Activated T-cell treated with anti-CD3 and anti-CD28 coated beads for 24 hours (primary cell): ENCODE measurements around the gene TCEA2.
A peak's percentile ranks its signal among the peaks of the same experiment; 100 is the strongest.

Source experiments
- DNase-seq: peaks from one replicate; pipeline ENCODE4 v3.0.0-alpha.2; 2020; ENCODE audit warnings: low read depth

Gene TCEA2

DNA sequence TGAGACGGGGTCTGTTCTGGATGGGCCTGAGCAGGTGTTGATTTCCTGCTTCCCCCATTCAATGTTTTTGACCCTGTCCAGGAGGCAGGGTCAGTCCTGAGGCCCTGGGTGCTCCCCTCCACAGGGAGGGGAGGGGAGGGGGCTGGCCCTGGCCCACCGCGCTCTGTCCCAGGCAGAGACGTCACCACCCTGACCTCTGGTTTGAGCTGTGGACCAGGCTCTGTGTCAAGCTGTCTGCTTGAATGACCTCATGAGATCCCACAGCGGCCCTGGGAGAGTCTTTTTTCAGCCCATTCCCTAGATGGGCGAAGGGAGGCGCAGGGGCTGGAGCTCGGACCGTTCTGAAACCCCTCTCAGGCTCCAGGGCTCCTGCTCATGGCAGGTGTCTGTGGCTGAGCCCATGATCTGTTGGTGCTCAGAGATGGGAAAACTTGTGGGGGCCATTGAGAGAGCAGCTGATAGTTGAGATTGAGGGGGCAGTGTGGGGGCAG lies 30.1 kb downstream of the TCEA2 start:
- no peak for DNase-seq

GRCh38 chr20:64095455-64095854 lies 32.5 kb downstream of the TCEA2 start:
- DNase-seq = no peak

- DNase-seq = no peak
These were observed 32.9 kb downstream of the TCEA2 start for GRCh38 chr20:64095927-64096326.

GRCh38 chr20:64096535-64096934 lies 33.5 kb downstream of the TCEA2 start:
- no peak for DNase-seq

DNA sequence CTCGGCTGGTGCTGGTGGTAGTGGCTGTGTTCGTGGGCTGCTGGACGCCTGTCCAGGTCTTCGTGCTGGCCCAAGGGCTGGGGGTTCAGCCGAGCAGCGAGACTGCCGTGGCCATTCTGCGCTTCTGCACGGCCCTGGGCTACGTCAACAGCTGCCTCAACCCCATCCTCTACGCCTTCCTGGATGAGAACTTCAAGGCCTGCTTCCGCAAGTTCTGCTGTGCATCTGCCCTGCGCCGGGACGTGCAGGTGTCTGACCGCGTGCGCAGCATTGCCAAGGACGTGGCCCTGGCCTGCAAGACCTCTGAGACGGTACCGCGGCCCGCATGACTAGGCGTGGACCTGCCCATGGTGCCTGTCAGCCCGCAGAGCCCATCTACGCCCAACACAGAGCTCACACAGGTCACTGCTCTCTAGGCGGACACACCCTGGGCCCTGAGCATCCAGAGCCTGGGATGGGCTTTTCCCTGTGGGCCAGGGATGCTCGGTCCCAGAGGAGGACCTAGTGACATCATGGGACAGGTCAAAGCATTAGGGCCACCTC lies 35.5 kb downstream of the TCEA2 start:
- no peak for DNase-seq

DNA sequence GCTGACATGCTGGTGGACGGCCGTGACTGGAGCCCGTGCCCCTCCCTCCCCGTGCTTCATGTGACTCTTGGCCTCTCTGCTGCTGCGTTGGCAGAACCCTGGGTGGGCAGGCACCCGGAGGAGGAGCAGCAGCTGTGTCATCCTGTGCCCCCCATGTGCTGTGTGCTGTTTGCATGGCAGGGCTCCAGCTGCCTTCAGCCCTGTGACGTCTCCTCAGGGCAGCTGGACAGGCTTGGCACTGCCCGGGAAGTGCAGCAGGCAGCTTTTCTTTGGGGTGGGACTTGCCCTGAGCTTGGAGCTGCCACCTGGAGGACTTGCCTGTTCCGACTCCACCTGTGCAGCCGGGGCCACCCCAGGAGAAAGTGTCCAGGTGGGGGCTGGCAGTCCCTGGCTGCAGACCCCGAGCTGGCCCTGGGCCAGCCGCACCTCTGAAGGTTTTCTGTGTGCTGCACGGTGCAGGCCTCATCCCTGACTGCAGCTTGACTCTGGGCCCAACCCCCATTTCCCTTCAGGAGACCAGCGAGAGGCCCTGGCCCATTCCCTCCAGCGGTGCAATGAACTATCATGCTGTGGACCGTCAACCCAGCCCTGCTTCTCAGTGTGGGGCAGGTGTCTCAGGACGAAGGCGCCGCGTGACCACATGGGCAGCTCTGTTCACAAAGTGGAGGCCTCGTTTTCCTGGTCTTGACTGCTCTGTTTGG lies 36.2 kb downstream of the TCEA2 start:
- no peak for DNase-seq

DNA sequence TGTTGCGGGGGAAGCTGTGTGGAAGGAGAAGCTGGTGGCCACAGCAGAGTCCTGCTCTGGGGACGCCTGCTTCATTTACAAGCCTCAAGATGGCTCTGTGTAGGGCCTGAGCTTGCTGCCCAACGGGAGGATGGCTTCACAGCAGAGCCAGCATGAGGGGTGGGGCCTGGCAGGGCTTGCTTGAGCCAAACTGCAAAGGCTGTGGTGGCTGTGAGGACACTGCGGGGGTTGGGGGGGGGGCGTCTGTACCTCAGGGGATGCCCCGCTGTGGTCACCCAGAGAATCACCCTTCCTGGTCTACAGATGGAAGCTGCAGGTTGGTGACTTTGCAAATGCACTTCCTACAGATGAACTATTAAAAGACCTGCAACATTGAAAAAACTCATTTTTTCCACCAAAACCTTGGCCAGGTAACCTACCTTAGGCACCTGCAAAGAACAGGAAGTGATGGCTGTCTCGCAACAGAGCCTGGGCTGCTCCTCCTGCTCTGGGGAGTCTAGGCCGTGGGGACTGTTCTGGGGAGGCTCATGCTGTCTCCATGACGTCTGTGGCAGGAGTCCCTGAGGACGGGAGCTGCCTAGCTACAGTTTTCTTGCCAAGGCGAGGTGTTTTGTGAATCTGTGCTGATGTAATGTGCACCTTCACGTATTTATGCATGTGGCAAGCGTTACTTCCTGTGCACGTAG lies 37.0 kb downstream of the TCEA2 start:
- no peak for DNase-seq

DNA sequence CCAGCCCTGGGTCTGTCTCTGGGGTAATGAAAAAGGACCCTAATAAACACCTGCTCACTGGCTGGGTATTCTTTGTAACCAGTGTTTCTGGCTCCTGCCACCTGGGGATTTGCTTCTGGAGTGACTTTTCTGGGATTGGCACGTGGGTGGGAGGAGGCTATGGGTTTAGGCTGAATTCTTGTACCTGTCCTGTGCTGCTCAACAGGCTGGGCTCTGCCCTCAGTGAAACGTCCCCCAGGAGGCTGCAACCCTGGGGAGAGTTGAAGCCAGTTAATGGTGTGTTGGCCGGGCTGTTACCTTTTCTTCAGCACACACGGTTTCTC lies 37.5 kb downstream of the TCEA2 start:
- no peak for DNase-seq

DNA sequence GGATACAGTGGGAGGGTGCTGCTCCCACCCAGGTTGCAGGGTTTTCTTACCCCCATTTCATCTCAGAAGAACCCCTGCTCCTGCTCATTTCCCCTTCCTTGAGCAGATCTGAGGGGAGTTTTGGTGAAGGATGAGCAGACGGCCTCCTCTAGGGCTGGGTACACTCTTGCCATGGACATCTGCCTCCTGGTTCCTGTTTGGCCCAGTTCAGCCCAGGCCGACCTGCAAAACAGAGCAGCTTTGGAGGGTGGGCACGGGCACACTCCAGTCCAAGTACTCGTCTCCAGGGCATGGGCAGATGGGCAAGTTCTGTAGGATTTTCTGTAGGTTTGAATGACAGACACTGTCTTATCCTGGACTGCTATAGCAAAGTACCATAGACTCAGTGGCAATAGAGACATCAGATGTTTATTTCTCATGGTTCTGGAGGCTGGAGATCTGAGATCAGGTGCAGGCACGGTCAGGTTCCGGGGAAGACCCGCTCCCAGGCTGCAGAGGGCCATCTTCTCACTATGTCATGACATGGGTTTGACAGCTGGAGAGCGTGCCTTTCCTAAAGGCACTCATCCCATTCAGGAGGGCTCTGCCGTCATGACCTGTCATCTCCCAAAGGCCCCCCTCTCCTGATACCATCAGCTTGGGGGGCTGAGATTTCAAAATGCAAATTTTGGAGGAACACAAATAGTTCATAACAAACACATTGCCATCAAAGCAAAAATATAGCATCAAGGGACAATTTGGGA lies 38.1 kb downstream of the TCEA2 start:
- DNase-seq = no peak

DNA sequence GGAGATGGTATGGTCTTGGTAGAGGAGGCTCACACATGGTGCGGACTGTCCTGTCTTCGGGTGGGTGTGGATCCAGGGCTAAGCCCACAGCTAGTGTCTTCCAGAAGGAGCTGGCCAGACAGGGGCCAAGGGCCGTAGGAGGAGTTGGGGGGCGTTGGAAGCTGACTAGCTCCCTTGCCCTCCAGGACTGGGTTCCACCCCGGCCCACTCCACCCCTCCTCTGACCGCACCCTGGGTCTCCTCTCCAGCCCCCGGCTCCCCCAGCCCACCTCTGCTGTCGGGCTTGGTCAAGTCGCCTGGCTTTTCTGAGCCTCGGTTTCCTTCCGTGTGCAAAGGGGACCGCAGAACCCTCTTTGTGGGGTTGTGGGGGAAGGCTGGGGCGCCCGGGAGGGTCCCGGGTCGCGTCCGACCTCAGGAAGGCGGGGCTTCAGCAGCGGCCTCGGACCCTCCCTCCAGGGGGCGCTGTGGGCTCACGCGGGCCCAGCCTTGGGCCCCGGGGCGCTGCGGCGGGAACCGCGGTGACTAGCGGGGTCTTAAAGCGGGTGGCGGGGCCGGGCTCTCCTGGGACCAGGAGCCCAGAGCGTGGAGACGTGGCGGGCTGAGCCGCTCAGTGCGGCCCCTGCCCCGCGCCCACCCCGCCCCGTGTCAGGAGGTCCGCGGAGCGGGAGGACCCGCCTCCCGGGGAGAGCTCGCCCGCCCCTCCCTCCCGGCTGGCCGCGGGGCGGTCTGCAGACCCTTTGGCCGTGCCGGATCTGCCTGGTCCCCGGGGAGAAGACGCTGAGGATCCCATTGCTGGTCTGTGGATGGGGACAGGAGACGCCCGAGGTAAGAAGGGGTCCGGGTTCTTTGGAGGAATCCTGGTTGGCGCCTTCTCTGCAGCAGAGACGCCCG lies 39.0 kb downstream of the TCEA2 start:
- peak; percentile 43 for DNase-seq

- DNase-seq = no peak
These were observed 39.8 kb downstream of the TCEA2 start for GRCh38 chr20:64102647-64103354.

DNA sequence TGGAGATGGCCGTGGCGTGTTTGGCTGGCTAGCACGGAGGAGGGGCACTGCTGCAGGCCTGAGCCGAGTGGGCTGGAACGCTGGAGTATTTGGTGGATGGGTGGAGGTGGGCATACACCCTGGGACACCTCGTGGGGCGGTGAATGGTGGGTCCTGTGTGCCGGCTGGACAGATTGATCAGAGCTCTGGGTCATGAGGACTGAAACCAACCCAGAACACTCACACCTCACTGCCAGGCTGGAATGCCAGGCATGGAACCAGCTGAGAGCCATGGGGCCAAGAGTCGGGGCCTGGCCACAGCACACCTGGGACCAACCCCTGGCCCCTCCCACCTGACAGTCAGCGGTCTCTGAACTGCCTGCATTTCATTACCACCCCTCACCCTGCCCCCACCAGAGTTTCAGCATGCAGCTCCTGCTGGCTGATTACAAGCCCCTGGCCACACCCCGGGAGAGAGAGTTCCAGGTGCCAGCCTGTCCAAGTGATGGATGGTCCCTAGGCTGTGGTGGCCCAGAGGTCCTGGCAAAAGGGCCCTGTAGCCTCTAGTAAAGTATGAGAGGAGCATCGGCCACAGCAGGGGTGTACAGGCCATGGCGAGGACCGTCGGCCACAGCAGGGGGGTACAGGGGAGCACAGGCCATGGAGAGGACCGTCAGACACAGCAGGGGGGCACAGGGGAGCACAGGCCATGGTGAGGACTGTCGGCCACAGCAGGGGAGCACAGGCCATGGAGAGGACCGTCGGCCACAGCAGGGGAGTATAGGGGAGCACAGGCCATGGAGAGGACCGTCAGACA lies 41.1 kb downstream of the TCEA2 start:
- DNase-seq = no peak

DNA sequence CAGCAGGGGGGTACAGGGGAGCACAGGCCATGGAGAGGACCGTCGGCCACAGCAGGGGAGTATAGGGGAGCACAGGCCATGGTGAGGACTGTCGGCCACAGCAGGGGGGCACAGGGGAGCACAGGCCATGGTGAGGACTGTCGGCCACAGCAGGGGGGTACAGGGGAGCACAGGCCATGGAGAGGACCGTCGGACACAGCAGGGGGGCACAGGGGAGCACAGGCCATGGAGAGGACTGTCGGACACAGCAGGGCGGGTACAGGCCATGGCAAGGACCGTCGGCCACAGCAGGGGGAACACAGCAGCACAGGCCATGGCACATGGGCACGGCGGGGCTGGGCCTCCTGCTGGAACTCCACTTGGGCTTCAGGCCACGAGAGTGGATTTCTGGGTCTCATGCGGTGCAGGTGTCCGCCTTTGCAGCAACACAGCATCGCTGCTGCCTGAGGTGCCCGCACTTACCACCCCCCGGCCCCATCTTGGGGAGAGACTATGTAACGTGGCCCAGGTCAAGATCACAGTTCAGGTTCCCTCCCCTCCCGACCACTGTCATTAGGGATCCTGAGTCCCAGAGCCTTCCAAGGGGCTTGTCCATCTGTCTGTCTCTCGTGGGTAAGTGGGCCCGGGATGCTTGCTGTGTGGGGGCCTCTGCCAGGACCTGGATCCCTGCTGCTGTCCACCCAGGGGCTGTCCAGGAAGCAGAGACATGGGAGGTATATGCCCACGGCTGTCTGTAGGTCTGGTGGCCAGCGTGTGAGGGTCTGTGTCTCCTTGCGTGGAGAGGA lies 41.9 kb downstream of the TCEA2 start:
- no peak for DNase-seq

DNA sequence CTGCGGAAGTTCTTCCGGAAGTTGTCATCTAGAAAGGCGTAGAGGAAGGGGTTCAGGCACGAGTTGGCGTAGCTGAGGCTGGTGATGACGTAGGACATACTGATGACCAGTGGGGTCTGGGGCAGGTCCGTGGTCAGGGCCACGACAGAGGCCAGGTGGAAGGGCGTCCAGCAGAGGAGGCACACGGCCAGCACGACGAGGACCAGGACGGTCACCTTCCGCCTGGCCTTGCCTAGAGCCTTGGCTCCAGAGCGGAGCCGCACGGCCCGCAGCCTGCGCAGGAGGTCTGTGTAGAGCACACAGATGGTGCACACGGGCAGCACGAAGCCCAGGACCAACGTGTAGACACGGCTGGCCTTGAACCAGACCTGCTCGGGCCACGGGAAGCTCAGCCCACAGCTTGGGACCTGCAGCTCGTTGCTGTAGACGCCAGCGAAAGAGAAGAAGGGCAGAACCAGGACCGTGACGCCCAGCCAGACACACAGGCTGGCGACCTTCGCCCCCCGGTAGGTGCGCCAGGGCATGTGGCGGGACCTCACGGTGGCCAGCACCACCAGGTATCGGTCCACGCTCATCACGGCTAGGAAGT lies 42.9 kb downstream of the TCEA2 start:
- no peak for DNase-seq

DNA sequence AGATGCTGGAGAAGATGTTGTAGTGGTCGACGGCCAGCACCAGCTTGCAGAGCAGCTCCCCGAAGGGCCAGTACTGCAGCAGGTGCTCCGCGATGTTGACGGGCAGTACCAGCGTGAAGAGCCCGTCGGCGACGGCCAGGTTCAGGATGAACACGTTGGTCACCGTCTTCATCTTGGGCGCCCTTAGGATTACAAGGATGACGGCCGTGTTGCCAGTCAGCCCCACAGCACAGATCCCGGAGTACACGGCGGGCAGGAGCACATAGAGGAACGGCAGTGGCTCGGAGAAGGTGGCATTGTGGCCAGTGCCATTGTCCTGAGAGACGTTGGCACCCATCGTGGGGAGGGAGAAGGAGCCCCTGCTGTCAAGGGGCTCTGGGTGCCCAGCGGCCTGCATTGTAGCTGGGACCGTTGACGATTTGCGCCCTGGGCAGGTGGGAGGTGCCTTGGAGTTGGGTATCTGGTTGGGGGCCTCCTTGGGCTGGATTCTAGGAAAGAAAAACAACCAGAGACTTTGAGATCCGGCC lies 43.5 kb downstream of the TCEA2 start:
- DNase-seq = no peak

DNA sequence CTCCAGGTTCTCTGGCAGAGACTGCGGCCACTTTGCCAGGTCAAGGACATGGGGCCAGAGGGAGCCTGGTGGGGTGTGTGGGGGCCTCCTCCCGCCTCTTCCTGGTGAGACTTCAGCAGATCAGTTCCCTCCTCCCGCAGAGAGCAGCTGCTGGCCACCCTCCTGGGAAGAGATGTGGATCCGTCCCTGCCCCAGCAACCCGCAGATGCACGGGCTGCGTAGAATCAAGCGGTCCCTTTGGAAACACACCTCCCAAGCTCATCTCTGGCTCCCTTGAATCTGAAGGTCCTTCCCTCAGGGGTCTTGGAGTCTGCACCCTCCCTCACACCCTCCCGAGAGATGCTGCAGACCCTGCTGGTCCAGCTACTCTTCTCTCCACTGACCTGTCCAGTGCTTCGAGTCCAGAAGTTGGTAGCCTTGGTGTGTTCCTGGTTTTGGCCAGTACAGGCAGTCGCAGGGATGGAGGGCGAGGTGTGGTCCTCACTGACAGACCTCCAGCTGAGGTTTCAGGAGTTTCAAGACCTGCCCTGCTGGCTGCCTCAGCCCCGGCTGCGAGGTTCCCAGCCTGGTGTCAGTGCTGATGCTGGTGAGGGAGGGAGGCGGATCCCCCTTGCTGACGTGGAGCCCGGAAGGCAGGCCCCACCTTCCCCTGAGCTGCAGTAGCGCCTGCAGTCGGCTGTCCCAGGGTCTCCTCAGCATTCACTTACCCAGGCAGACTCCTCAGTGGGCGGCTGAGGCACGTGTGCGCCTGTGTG lies 44.2 kb downstream of the TCEA2 start, which contains the start of gene NPBWR2:
NPBWR2 (minus strand) TSS at position 585 of the 755 bp plus-strand sequence. CDS start 734 bp downstream, outside the sequence.
- DNase-seq = no peak

DNA sequence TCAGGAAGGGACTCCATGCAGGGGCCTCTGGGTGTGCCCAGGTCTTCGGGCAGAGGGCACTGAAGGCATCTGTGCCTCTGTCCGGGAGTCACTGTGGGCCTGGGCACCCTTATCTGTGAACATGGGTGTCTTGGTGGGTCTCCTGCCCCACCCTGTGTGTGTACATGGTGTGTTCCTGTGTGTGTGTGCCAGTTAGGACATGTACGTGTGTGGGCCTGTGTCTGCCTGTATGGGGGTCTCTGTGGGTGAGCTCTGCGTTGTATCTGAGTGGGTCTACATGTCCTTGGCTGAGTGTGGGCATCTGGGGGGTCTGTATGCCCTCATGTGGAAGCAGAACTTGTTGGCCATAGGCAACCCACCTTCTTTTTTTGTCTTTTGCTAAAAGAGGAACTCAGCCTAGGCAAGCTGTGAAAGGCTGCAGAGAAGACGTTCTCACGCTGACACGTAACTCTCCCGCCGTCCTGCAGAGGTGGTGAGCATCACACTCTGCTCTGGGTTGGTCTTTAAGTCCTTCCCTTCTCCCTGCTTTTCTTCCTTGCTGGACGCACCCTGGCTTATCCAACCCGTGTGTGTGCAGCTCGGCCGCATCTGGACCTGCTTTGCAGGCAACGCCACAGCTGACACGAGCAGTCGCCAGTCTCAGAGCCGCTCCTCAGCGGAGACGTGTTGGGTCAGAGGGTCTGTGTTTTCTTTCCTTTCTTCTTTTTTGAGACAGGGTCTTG lies 44.9 kb downstream of the TCEA2 start:
- no peak for DNase-seq
